ENCODE results near the gene ALPP. TPM values are rescaled to one million over a fixed set of nuclear protein-coding genes. Genes with fewer than 3 reads are reported as not detected.

Gene ALPP
- polyA plus RNA-seq, 1 of the 3 experiments (the other 2 are of a cell fraction): not detected

DNA sequence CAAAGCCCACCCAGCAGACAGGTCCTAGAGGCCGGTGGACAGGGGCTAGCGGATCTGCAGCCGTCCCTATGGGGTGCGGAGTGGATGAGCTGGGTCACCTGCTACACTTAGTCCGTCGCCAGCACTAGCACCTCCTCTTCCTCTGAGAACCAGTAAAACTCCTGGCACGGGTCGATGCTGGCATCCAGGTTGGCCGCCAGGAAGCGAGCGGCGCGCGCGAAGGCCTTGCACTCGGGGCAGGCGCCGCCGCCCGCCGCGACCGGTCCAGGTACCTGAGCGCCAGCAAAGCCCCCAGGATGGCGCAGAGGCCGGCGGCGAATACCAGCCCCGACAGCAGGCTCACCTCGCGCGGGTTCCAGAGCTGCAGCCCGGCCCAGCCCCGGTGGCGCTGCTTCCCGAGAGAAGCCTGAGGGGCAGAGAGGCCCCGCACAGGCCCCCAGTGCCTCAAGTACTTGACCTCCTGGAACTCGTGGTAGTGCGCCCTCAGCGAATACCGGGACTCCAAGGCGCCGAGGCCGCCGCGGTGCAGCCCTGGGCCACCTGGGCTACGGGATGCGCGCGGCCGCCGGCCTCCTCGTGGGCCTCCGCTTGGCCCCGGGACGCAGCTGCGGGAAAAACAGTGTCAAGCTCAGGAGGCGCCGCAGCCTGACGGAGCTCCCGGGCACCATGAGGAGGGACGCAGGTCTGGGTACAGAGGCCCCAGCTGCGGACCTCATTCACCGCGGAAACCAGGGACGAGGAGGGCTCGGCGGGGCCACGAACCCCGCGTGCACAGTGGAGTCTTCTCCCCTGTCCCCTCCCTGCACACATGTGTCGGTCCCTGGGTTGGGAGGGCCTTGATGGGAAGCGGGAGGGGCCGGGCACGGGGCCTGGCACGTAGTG is 27.5 kb upstream of the ALPP start:
- Histone ChIP-seq H3K27ac (ENCODE audit: low read depth in 2 of 2, low read length in 1 of 2) (no peak overlapping the region), H3K36me3 (replicated peaks in 1 of 2; ENCODE audit: control insufficient read depth in 1 of 2, insufficient read depth in 2 of 2, low read length in 1 of 2) (no peaks in the 10 kb centered on the region), H2AFZ (ENCODE audit: low read depth) (no peak overlapping the region), H3K9me3 (no peaks in the 10 kb centered on the region), H3K9me2 (no peaks in the 10 kb centered on the region), H3K4me2 (no peak overlapping the region), H3F3A (replicated peaks; ENCODE audit: insufficient read depth) (no peaks in the 10 kb centered on the region), H3K9ac (no peak overlapping the region), H3K27me3 (ENCODE audit: insufficient read depth) (peaks cover 67% of the 10 kb centered on the region), H4K20me1 (ENCODE audit: insufficient read depth) (no peaks in the 10 kb centered on the region), H3K79me2 (ENCODE audit: insufficient read depth) (no peaks in the 10 kb centered on the region), H3K4me3 (ENCODE audit: low read depth in 2 of 2, low read length in 1 of 2) (no peak overlapping the region), H3K4me1 (ENCODE audit: control insufficient read depth in 1 of 2, insufficient read depth in 2 of 2, low read depth in 1 of 2, low read length in 1 of 2) (no peaks in the 10 kb centered on the region)
- ChIA-PET POLR2A (no interaction called here), CTCF (interaction anchor here (1.0 to 1.9 kb wide), 4 partner anchors 12 to 451 kb away, joined by 3 to 6 read pairs (median 4); no protein-coding TSS in a partner anchor)
- 25% methylated on average over 37 of the region's 76 CpGs for whole genome bisulfite sequencing (ENCODE audit: low lambda C conversion rate)
- TF ChIP-seq TCF12 (IDR thresholded peaks at IDR 0.05) (no peak), FOSL2 (IDR thresholded peaks at IDR 0.05; ENCODE audit: borderline replicate concordance, low read depth) (no peak), TEAD4 (IDR thresholded peaks at IDR 0.05; ENCODE audit: borderline replicate concordance, insufficient read depth) (no peak), JUND (IDR thresholded peaks at IDR 0.05) (no peak), RFX5 (IDR thresholded peaks at IDR 0.05; ENCODE audit: low read length) (no peak), RXRA (IDR thresholded peaks at IDR 0.05; ENCODE audit: borderline replicate concordance, low read depth) (no peak), GATA2 (CRISPR knock-in tag; IDR thresholded peaks at IDR 0.05) (no peak)
- TF ChIP-seq, protein P1, sequence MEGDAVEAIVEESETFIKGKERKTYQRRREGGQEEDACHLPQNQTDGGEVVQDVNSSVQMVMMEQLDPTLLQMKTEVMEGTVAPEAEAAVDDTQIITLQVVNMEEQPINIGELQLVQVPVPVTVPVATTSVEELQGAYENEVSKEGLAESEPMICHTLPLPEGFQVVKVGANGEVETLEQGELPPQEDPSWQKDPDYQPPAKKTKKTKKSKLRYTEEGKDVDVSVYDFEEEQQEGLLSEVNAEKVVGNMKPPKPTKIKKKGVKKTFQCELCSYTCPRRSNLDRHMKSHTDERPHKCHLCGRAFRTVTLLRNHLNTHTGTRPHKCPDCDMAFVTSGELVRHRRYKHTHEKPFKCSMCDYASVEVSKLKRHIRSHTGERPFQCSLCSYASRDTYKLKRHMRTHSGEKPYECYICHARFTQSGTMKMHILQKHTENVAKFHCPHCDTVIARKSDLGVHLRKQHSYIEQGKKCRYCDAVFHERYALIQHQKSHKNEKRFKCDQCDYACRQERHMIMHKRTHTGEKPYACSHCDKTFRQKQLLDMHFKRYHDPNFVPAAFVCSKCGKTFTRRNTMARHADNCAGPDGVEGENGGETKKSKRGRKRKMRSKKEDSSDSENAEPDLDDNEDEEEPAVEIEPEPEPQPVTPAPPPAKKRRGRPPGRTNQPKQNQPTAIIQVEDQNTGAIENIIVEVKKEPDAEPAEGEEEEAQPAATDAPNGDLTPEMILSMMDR (IDR thresholded peaks at IDR 0.05): no peak
- no peak for DNase-seq

DNA sequence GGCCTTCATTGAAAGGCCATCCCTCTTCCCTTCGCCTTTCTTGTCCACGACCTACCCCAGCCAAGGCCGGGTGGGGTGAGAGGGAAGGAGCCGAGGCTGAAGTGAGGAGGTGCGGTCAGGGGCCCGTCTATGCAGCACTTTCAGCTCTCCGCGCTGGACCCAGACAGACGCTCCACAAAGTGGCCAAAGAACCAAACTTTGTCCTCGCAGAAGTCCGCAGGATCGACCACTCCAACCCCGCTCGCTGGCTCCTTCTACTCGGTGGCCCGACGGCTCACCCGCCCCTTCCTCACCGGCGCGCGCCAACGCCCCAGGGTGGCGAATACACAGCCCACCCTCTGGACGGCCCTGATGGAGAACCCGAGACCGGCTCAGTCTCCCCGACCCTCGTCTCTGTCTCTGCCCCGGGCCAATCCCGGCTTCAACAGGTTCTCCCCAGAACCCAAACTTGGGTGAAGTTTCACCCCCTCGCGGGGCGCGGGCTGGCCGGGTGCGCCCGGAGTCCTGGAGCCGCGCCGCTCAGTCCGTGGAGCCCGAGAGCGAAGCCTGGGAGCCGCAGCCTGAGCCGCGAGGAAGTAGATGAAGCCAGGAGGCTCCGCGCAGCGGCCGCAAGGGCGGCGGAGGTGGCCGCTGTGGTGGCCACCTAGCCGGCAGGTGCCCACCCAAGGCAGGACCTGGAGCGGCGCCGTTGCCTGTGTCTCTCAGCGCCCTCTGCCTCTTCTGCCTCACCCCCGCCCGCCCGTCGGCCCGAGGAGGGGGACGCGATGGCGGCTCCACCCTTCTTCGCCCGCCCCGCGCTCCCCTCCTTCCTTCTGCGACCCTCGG is 26.7 kb upstream of the ALPP start:
- 24% methylated on average over 19 of the region's 73 CpGs for WGBS (ENCODE audit: low lambda C conversion rate)
- H2AFZ ChIP-seq (ENCODE audit: low read depth): no peak overlapping the region
- no peaks in the 10 kb centered on the region for H3K4me1 ChIP-seq (ENCODE audit: control insufficient read depth in 1 of 2, insufficient read depth in 2 of 2, low read depth in 1 of 2, low read length in 1 of 2)
- no peaks in the 10 kb centered on the region for H3K36me3 ChIP-seq (replicated peaks in 1 of 2; ENCODE audit: control insufficient read depth in 1 of 2, insufficient read depth in 2 of 2, low read length in 1 of 2)
- H3K4me2 ChIP-seq: no peak overlapping the region
- no peaks in the 10 kb centered on the region for H3K9me3 ChIP-seq
- peaks cover 67% of the 10 kb centered on the region for H3K27me3 ChIP-seq (ENCODE audit: insufficient read depth)
- ChIA-PET POLR2A (no interaction called here), CTCF (interaction anchor here (1.0 to 1.3 kb wide), 4 partner anchors 11 to 426 kb away, joined by 3 to 6 read pairs (median 4); partner anchors contain the start of gene NPPC)
- no peaks in the 10 kb centered on the region for H3K9me2 ChIP-seq
- H3K9ac ChIP-seq: no peak overlapping the region
- no peaks in the 10 kb centered on the region for H4K20me1 ChIP-seq (ENCODE audit: insufficient read depth)
- DNase-seq: no peak
- no peaks in the 10 kb centered on the region for H3F3A ChIP-seq (replicated peaks; ENCODE audit: insufficient read depth)
- no peaks in the 10 kb centered on the region for H3K79me2 ChIP-seq (ENCODE audit: insufficient read depth)
- H3K27ac ChIP-seq (ENCODE audit: low read depth in 2 of 2, low read length in 1 of 2): no peak overlapping the region
- TF ChIP-seq TEAD4 (IDR thresholded peaks at IDR 0.05; ENCODE audit: borderline replicate concordance, insufficient read depth) (no peak), EZH2phosphoT487 (IDR thresholded peaks at IDR 0.05; ENCODE audit: borderline replicate concordance, low read depth) (no peak), YY1 (IDR thresholded peaks at IDR 0.05; ENCODE audit: low read depth) (no peak), GATA2 (CRISPR knock-in tag; IDR thresholded peaks at IDR 0.05) (no peak), TAF1 (IDR thresholded peaks at IDR 0.05; ENCODE audit: borderline replicate concordance, low read depth, low read length) (no peak), RFX5 (IDR thresholded peaks at IDR 0.05; ENCODE audit: low read length) (no peak)
- H3K4me3 ChIP-seq (ENCODE audit: low read depth in 2 of 2, low read length in 1 of 2): no peak overlapping the region
